ENCODE measurements around the gene IRAG1. TPM values are rescaled to one million over a fixed set of nuclear protein-coding genes. Genes with fewer than 3 reads are reported as not detected.

The IRAG1 gene
- total RNA-seq, 4 donors from 2014 or later = 21.2 to 240 (median 107) TPM

DNA sequence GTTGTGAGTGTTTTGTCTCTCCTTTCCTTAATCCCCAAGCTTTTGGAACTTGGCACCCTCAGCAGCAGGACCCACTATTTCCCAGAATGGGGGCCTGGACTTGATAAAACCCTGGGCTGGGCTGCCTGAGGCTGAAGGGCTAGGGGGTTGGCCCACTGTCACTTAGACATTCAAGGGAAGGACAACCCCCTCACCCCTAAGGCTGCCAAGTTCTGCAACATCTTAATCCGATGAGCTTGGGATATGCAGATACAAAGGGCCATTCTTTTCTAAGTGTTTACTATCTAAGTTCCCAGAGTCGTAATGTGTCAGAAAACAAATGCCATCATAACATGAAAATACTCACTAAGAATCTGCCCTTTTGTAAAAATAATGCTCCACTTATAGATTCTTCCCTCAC lies 42.9 kb downstream of the IRAG1 start:
- no peaks in the 10 kb centered on the region for H3K9me3 ChIP-seq
- no peaks in the 10 kb centered on the region for H3K27me3 ChIP-seq
- DNase-seq = no peak
- no peak overlapping the region for H3K4me3 ChIP-seq
- H3K36me3 ChIP-seq = no peaks in the 10 kb centered on the region
- TF ChIP-seq CTCF (IDR thresholded peaks at IDR 0.05) (no peak), POLR2A (IDR thresholded peaks at IDR 0.05) (no peak)
- H3K4me1 ChIP-seq = peaks cover 0 to 3% of the 10 kb centered on the region in 2 donors
- intact Hi-C loops (cut with DNase I; ENCODE audit: low total_unique reads) = no loop called here
- H3K27ac ChIP-seq = peak overlapping the region in 1 of 2 donors; percentile 12

- DNase-seq = no peak
- intact Hi-C loops (cut with DNase I; ENCODE audit: low total_unique reads) = no loop called here
- H3K4me3 ChIP-seq = no peak overlapping the region
- no peaks in the 10 kb centered on the region for H3K4me1 ChIP-seq
- no peaks in the 10 kb centered on the region for H3K27me3 ChIP-seq
- no peaks in the 10 kb centered on the region for H3K36me3 ChIP-seq
- H3K27ac ChIP-seq = peak overlapping the region in 1 of 2 donors; percentile 12
- TF ChIP-seq POLR2A (IDR thresholded peaks at IDR 0.05) = no peak
- no peak for TF ChIP-seq CTCF (IDR thresholded peaks at IDR 0.05)
- H3K9me3 ChIP-seq = no peaks in the 10 kb centered on the region
Measured at GRCh38 chr11:10650166-10650565, 43.4 kb downstream of the IRAG1 start.

GRCh38 chr11:10648871-10649270 lies 44.7 kb downstream of the IRAG1 start:
- peak overlapping the region; percentile 12 to 46 for H3K27ac ChIP-seq
- intact Hi-C loops (cut with DNase I; ENCODE audit: low total_unique reads) = no loop called here
- H3K4me3 ChIP-seq = no peak overlapping the region
- H3K36me3 ChIP-seq = no peaks in the 10 kb centered on the region
- H3K9me3 ChIP-seq = no peaks in the 10 kb centered on the region
- H3K4me1 ChIP-seq = no peaks in the 10 kb centered on the region
- no peak for TF ChIP-seq POLR2A (IDR thresholded peaks at IDR 0.05)
- no peak for TF ChIP-seq CTCF (IDR thresholded peaks at IDR 0.05)
- no peaks in the 10 kb centered on the region for H3K27me3 ChIP-seq
- DNase-seq = no peak

GRCh38 chr11:10646681-10647355 lies 46.7 kb downstream of the IRAG1 start:
- Histone ChIP-seq H3K4me1 (no peaks in the 10 kb centered on the region), H3K9me3 (no peaks in the 10 kb centered on the region), H3K4me3 (no peak overlapping the region), H3K27me3 (no peaks in the 10 kb centered on the region), H3K27ac (peak overlapping the region in 1 of 2 donors; percentile 17), H3K36me3 (no peaks in the 10 kb centered on the region)
- intact Hi-C loops (cut with DNase I; ENCODE audit: low total_unique reads) = no loop called here
- DNase-seq = no peak
- TF ChIP-seq POLR2A (IDR thresholded peaks at IDR 0.05) = no peak
- TF ChIP-seq CTCF (IDR thresholded peaks at IDR 0.05) = no peak

GRCh38 chr11:10646005-10646404 lies 47.5 kb downstream of the IRAG1 start:
- Histone ChIP-seq H3K36me3 (no peaks in the 10 kb centered on the region), H3K27me3 (no peaks in the 10 kb centered on the region), H3K4me1 (no peaks in the 10 kb centered on the region), H3K9me3 (no peaks in the 10 kb centered on the region), H3K4me3 (no peak overlapping the region), H3K27ac (peak overlapping the region in 1 of 2 donors; percentile 17)
- no peak for TF ChIP-seq CTCF (IDR thresholded peaks at IDR 0.05)
- TF ChIP-seq POLR2A (IDR thresholded peaks at IDR 0.05) = no peak
- intact Hi-C loops (cut with DNase I; ENCODE audit: low total_unique reads) = no loop called here
- peak; percentile 61 to 62 for DNase-seq

Data from uterus (tissue), 4 donors.